Measurements from ENCODE around the gene LCMT2.

The LCMT2 gene

GRCh38 chr15:43275740-43276562 is 54.4 kb downstream of the LCMT2 start:
- DNase-seq (ENCODE audit: low read depth, low spot score) = no peak

- no peak for DNase-seq (ENCODE audit: low read depth, low spot score)
Measured at GRCh38 chr15:43274136-43274535, 56.2 kb downstream of the LCMT2 start.

All from activated naive CD8-positive, alpha-beta T cell treated with anti-CD3 and anti-CD28 coated beads, Interleukin-2, amount 50 U/mL, for 16 hours (primary cell).